SK-N-SH treated with all-trans-retinoic acid at 6 μM for 48 hours (cell line): ENCODE data around the gene IL3RA.

ENCODE experiments used
- BACH2 ChIP-seq: fragments of 250-450 bp; sonication (Bioruptor Pico); IDR thresholded peaks from 2 replicates; pipeline ENCODE4 v1.9.0; 2021; ENCODE audit warnings: mild to moderate bottlenecking, borderline replicate concordance
- CREB5 ChIP-seq: fragments of 250-450 bp; sonication (Bioruptor Pico); IDR thresholded peaks from 2 replicates; pipeline ENCODE4 v1.5.1; 2020; ENCODE audit warnings: low read depth, mild to moderate bottlenecking, moderate library complexity
- ISL1 ChIP-seq: fragments of 250-450 bp; sonication (Bioruptor Pico); IDR thresholded peaks from 2 replicates; pipeline ENCODE4 v2.1.2; 2022; ENCODE audit warnings: mild to moderate bottlenecking, moderate library complexity
- PATZ1 ChIP-seq: fragments of 250-450 bp; sonication (Bioruptor Pico); IDR thresholded peaks from 2 replicates; pipeline ENCODE4 v1.8.0; 2020; ENCODE audit warnings: mild to moderate bottlenecking, moderate library complexity, borderline replicate concordance
- POU6F1 ChIP-seq: fragments of 250-450 bp; sonication (Bioruptor Pico); IDR thresholded peaks from 2 replicates; pipeline ENCODE4 v1.8.0; 2021; ENCODE audit warnings: low read depth, mild to moderate bottlenecking, moderate library complexity, borderline replicate concordance
- PPARA ChIP-seq: fragments of 250-450 bp; sonication (Bioruptor Pico); IDR thresholded peaks from 2 replicates; pipeline ENCODE4 v1.5.0; 2020; ENCODE audit warnings: mild to moderate bottlenecking, borderline replicate concordance
- SNAI2 ChIP-seq: fragments of 250-450 bp; sonication (Bioruptor Pico); IDR thresholded peaks from 2 replicates; pipeline ENCODE4 v1.5.0; 2020; ENCODE audit warnings: mild to moderate bottlenecking, moderate library complexity
- TSHZ2 ChIP-seq: fragments of 250-450 bp; sonication (Bioruptor Pico); IDR thresholded peaks from 2 replicates; pipeline ENCODE4 v1.5.0; 2020; ENCODE audit warnings: mild to moderate bottlenecking, moderate library complexity
- ZC3H10 ChIP-seq: fragments of 250-450 bp; sonication (Bioruptor Pico); IDR thresholded peaks from 2 replicates; pipeline ENCODE4 v1.5.1; 2021; ENCODE audit warnings: mild to moderate bottlenecking, moderate library complexity
- ZFP3 ChIP-seq: fragments of 250-450 bp; sonication (Bioruptor Pico); IDR thresholded peaks from 2 replicates; pipeline ENCODE4 v1.5.0; 2020; ENCODE audit warnings: mild to moderate bottlenecking, moderate library complexity
- ZNF8 ChIP-seq: fragments of 450-650 bp; formaldehyde crosslinking; IDR thresholded peaks from 2 replicates; pipeline ENCODE4 v1.5.0; 2020; ENCODE audit warnings: mild to moderate bottlenecking, moderate library complexity

GRCh38 chrX:1292575-1293290 is 43.9 kb upstream of the IL3RA start:
- TF ChIP-seq PPARA (CRISPR knock-in tag) (no peak), PATZ1 (CRISPR knock-in tag) (no peak), ZFP3 (CRISPR knock-in tag) (no peak), ISL1 (no peak), BACH2 (CRISPR knock-in tag) (no peak), SNAI2 (CRISPR knock-in tag) (no peak), ZNF8 (CRISPR knock-in tag) (no peak), POU6F1 (CRISPR knock-in tag) (no peak), TSHZ2 (CRISPR knock-in tag) (no peak), ZC3H10 (no peak), CREB5 (no peak)
